ENCODE measurements around the gene TRIM8. TPM values are rescaled to one million over a fixed set of nuclear protein-coding genes. Genes with fewer than 3 reads are reported as not detected.

TRIM8 gene
- total and polyA plus RNA-seq, 9 of the 15 experiments (the other 6 are each of a cell fraction or from before 2014, with no cell fraction given) = 1.7 to 26.0 (median 9.1) TPM

GRCh38 chr10:102627736-102628293, 16.5 kb upstream of the TRIM8 start (continued):
- TF ChIP-seq ZNF407 (IDR thresholded peaks at IDR 0.05; ENCODE audit: low read depth) = no peak
- TF ChIP-seq HINFP (tag; conservative IDR thresholded peaks at IDR 0.05; ENCODE audit: low read depth) = no peak
- no peak for TF ChIP-seq MTA2 (IDR thresholded peaks at IDR 0.05; ENCODE audit: low read depth)
- no peak for TF ChIP-seq ZNF239 (CRISPR knock-in tag; IDR thresholded peaks at IDR 0.05)
- no peak for TF ChIP-seq KLF1 (tag; IDR thresholded peaks at IDR 0.05)
- TF ChIP-seq ZNF224 (CRISPR knock-in tag; IDR thresholded peaks at IDR 0.05) = no peak
- no peak for TF ChIP-seq ZSCAN29 (IDR thresholded peaks at IDR 0.05)
- TF ChIP-seq KAT2B (IDR thresholded peaks at IDR 0.05; ENCODE audit: low read depth, low read length) = no peak
- TF ChIP-seq FOXM1 (IDR thresholded peaks at IDR 0.05; ENCODE audit: low read depth) = no peak
- no peak for TF ChIP-seq FOXM1 (CRISPR knock-in tag; IDR thresholded peaks at IDR 0.05; ENCODE audit: low read depth)
- TF ChIP-seq CHD1 (IDR thresholded peaks at IDR 0.05; ENCODE audit: low read length) = no peak
